Measurements from ENCODE around the gene DOK3. TPM values are rescaled to one million over a fixed set of nuclear protein-coding genes. Genes with fewer than 3 reads are reported as not detected.
"Not testable (repeated sequence)": the region's sequence is repeated elsewhere in the genome, so short reads cannot be mapped to it uniquely, and the experiment has no call there.

Gene DOK3
- total RNA-seq, 1 donor from 2014 or later = 6.7 TPM

GRCh38 chr5:177496727-177497291 is 12.8 kb downstream of the DOK3 start:
- peak; percentile 96 for DNase-seq

DNA sequence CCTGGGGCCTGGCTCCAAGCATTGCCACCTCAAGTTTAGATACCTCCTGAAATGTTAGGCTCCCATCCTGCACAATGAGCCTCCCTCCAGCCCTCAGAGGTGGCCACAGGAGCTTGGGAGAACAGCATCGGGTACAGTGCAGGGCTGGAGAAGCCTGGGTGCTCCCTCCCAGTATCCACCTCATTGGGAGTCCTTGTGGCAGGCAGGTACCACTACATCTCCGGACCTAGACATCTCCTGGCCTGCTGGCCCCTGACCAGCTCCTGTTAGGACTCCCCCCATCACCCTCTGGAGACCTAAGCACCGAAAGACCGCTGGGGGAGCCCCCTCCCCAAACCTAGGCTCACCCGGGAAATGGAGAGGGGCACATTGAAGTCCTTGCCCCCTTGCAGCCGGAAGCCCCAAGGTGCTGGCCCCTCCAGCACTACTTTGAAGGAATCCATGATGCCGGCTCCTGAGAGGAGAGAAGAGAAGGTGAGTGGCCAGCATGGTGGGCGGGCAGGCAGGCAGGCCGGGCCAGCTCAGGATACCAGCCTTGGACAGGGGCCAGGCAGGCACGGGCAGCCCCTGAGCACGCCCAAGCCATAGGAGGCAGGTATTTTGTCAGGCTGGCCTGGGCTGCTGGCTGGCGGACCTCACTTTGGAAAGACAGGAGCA is 13.4 kb downstream of the DOK3 start:
- DNase-seq = no peak

GRCh38 chr5:177495243-177496060 is 14.2 kb downstream of the DOK3 start:
- DNase-seq = peak; percentile 87

DNA sequence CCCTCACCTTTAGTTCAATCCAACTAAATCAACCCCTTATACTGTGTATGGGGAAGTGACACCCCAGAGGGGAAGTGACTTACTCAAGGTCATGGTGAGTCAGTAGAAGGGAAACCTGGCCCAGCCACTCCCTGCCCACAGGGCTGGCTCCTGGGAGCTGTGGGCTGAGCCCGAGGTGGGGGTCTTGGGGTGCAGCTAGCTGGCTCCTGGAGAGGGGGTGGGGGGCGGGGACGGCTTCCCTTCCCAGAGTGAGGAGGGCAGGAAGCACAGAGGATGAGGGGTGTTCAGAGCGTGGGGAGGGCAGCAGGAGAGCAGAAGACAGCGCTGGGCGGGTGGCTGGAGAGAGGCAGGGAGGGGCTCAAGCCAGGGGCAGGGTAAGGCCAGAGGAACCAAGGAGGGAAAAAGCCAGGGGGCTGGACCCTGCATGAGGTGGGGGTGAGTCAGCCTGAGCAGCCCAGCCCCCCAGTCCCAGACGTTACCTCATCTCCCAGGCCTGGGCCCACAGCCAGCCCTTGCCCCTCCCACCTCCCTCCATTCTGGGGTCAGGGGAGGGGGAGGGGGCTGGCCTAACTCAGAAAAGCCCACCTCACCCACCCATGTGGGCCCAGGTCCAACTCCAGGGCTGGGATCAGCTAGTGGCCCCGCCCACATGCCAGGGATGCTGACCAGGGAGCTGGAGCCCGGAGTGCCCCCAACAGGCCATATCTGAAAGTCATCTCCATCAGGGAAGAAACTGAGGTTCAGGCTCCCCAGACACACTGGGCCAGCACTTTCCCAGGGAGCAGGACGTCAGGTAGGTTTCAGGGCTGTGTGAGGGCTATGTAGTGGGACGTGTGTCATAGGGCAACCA is 15.1 kb downstream of the DOK3 start:
- DNase-seq = peak; percentile 89

DNA sequence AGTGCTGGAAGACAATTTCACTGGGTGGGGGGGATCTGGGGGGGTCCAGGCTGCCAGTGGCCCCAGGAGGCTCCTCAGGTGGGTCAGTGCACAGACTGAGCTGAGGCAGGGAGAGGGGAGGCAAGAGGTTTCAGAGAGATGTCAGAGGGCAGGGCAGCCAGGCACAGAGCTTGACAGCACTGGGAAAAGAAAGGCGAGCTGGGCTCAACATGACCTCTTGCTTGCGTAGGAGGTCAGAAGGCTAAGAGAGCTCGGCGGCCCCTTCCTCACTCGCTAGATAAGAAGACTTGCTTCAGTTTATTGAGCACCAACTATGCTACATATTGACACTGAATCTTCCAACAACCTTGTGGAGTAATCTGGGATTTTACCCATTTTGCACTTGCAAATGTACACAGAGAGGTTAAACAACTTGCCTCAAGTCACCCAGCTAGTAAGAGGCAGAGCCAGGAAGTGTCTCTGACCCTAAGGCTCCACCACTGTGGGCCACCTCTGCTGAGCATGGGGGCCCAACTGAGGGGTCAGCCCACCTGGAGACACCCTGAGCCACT is 15.8 kb downstream of the DOK3 start:
- DNase-seq = no peak

GRCh38 chr5:177492841-177493240 is 16.8 kb downstream of the DOK3 start:
- no peak for DNase-seq

- no peak for DNase-seq
Measured at GRCh38 chr5:177491983-177492746, 17.5 kb downstream of the DOK3 start.

DNA sequence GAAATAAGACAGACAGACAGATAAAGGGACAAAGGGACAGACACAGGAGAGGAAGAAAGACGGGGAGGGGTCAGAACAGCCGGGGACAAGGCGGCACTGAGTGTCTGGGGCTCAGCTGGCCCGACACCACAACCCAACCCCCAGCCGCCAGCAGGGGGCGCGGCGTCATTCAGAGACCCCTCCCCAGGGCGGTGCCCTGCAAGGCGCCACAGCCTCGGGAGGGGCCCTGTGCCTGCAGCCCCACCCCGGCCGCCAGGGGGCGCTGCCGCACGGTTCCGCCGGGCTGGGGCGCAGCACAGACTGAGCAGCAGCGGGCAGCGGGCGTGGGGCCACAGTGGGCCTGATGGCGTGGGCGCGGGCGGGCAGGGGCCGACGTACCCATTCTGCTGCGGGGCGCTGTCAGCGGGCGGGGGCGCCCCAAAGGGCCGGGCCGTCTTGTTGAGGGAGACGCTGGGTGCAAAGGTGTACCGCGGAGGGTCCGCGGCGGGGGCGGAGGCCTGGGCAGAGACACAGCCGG is 18.1 kb downstream of the DOK3 start:
- peak; percentile 89 for DNase-seq

- DNase-seq = no peak
Measured at GRCh38 chr5:177490992-177491391, 18.6 kb downstream of the DOK3 start.

DNA sequence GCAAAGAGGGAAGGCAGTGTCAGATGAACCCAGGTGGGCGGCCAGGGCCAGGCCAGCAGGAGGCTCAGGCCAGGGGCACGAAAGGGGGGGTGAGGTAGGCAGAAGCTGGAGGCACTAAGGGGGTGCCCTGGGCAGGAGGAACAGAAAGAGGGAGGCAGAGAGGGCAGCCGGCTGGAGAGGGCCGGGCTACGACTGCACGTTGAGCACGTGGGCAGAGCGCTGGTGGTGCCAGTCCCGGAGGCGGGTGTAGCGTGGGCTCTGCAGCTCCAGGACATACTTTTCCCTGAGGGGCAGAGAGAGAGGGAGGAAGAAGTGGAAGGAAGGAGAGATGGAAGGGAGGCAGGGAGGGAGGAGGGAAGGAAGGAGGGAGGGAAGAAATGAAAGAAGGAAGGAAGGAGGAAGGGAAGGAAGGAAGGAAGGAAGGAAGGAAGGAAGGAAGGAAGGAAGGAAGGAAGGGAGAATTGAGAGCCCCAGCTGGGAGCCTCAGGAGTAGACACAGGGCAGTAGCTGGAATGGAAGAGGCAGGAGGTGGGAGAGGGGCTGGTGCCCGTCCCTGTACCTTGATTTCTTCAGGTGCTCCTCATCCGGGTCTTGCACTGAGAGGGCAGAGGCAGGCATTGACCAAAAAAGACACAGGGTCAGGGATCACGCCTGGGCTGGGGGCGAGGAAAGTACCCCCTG is 19.2 kb downstream of the DOK3 start:
- no peak for DNase-seq

DNA sequence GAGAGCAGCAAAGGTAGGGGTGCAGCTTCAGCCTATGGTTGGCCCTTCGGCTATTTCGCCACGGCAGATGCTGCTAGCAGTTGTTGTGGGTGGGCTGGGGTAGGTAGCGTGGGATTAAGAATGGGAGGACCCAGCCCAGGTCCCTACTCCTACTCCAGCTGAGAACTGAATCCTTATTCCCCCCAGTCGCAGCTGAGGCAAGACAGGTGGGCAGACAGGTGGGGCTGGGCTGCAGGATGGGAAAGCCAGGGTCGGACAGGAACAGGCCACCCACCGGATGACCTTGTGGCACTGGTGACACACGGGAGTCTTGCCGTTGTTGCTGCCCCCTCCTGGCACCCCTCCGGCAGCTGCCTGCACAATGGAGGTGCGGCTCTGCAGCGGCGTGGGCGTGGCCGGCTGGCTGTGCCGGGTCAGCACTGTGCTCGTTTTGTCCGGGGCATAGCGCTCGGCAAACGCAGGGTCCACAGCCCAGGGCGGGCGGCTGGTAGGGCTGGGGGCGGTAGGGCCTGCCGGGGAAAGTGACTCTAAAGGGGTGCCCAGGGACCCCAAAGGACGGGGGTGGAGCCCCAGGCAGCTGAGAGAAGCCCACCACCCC is 20.4 kb downstream of the DOK3 start:
- no peak for DNase-seq

DNA sequence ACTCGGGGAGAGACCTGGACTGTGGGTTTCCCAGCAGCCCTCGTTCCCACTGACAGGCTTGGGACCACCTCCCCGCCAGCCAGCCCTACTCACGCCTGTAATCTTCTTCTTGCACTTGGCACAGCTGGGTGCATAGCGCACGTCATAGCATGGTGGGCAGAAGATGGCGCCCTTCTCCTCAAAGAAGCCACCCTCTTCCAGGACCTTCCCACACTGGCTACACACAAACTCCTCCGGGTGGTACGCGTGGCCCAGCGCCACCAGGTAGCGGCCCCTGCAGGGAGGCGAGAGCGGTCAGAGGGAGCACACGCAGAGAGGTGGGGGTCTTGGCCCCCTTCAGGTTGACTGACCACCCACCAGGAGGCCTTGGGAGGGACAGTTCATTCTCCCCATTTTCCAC is 21.7 kb downstream of the DOK3 start:
- DNase-seq = no peak

- DNase-seq = no peak
Measured at GRCh38 chr5:177487144-177487543, 22.5 kb downstream of the DOK3 start.

DNA sequence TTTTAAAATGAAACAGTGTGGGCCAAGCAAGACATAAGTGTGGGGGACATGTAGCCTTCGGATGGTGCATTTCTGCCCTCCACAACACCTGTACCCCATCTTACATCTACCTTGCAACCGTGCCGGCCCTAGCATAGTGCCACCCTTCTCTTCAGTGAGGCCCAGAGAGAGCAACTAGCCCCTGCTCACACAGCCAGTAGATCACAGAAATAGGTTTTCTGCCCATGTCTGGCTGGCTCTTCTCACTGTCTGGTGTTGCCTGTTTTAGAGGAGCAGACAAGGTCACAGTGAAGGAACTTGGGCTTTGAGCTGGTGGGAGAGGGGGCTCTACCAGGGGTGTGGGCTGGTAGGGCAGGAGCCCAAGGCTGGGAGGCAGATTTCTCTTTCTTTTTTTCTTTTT is 23.4 kb downstream of the DOK3 start:
- DNase-seq = no peak

DNA sequence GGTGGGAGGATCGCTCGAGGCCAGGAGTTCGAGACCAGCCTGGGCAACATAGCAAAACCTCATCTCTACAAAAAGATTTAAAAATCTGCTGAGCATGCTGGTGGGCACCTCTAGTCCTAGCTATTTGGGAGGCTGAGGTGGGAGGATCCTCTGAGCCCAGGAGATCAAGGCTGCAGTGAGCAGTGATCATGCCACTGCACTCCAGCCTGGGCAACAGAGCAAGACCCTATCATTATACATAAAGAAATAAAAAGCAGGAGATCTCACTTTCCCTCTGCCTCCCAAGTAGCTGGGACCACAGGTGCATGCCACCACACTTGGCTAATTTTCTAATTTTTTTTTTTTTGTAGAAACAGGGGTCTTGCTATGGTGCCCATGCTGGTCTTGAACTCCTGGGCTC is 23.9 kb downstream of the DOK3 start:
- not testable (repeated sequence) for DNase-seq

GRCh38 chr5:177484902-177485549 is 24.6 kb downstream of the DOK3 start:
- DNase-seq = no peak

DNA sequence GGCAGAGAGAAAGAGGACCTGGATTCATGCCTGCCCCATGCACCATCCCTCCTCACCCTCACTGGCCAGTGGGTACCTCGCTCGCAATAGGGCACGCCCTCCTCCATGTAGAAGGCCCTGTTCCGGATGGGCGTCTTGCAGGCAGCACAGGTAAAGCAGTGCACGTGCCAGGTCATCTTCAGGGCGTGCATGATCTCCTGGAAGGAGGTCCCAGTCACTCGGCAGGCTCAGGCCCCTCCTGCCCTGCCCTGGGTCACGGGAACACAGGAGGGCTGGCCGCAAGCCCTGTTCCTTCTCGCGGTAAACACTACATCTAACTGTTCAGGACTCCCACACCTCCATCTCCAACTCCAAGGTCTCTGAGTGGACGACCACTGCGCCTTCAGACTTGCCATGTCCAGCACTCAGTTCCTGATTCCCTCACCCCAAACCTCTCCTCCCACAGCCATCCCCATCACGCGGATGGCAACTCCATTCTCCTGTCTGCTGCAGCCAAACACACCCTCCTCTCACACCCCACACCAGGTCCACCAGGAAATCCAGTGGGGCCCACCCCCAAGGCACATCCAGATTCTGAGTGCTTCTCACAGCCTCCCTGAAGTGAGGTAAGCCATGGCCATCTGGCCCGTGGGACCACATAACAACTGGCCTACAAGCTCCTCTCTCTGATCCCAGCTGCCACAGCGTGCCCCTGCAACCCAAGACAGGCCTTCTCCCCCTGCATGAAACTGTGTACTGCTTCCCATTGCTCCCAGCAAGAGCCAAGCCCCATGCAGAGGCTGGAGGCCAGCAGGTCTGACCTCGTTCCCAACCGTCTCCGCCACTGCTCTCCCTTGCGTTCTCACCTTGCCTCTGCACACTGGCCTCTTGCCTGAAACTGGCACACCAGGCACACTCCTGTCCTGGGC is 25.4 kb downstream of the DOK3 start:
- DNase-seq = no peak

GRCh38 chr5:177483042-177483441 is 26.6 kb downstream of the DOK3 start:
- DNase-seq = no peak
